Spinal cord (tissue), 10 donors: ENCODE data around the gene PITPNM3. TPM values are rescaled to one million over a fixed set of nuclear protein-coding genes. Genes with fewer than 3 reads are reported as not detected.

Source experiments
- DNase-seq, 6 donors: peaks; one replicate each; pipeline versions ENCODE4 v3.0.0 to v3.0.0-alpha.2; 2013 to 2015; ENCODE audit warnings: low spot score in 6 of 6, low read depth in 4 of 6
- H3K27ac ChIP-seq: one replicate; pipeline ENCODE4 v1.5.1; 2013; ENCODE audit warnings: low read depth, low read length, control low read depth
- H3K27me3 ChIP-seq: one replicate; pipeline ENCODE4 v1.6.1; 2013; ENCODE audit warnings: low read length; ENCODE audit not compliant: control insufficient read depth, insufficient read depth
- H3K36me3 ChIP-seq: one replicate; pipeline ENCODE4 v1.6.1; 2013; ENCODE audit warnings: low read length; ENCODE audit not compliant: control insufficient read depth, insufficient read depth
- H3K4me1 ChIP-seq: one replicate; pipeline ENCODE4 v1.6.1; 2013; ENCODE audit warnings: low read length; ENCODE audit not compliant: control insufficient read depth, insufficient read depth
- H3K4me3 ChIP-seq: one replicate; pipeline ENCODE4 v1.5.1; 2013; ENCODE audit warnings: low read depth, low read length, control low read depth
- H3K9me3 ChIP-seq: one replicate; pipeline ENCODE4 v1.6.1; 2013; ENCODE audit warnings: low read length; ENCODE audit not compliant: control insufficient read depth, insufficient read depth
- WGBS: methylation state at CpG from one replicate; pipeline ENCODE4 v1.1.5; 2013; ENCODE audit warnings: missing lambda C conversion rate; ENCODE audit not compliant: insufficient coverage; 5-methylcytosine and 5-hydroxymethylcytosine counted together
- polyA plus RNA-seq, 2 donors: library from polyadenylated mRNA; unstranded; fragments of 120-200 nt; gene quantifications; one replicate each; pipeline ENCODE4 v1.2.1, GENCODE V29; 2013; ENCODE audit not compliant: insufficient read length in 2 of 2
- total RNA-seq, 2 donors: library from RNA; depleted of rRNA in 1 of 2; stranded (reverse); fragments of 120-200 nt in 1 of 2; fragments of >200 nt in 1 of 2; gene quantifications; one replicate each; pipeline versions ENCODE4 v1.2.3 to v1.2.4, GENCODE V29; 2013 to 2014
- donor health status: healthy.

The PITPNM3 gene
- total and polyA plus RNA-seq, 4 donors = 7.3 to 21.6 (median 16.8) TPM

DNA sequence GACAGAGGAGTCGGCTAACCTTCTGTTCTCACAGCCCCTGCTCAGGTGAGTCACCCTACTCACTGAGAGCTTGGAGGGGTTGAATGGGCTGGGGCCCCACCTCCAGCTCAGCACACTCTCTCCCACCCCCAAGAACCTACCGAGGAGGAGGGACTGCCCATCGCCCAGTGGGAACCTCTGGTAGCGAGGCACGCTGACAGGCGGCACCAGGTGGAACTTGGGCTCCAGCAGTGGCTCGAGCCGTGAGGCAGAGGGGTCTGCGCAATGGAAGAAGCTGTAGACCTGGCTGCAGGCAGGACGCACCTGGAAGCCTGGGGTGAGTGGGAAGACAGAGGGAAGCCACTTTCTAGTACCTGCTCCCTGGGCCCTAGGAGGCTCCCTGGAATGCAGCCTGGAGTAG is 83.8 kb downstream of the PITPNM3 start:
- peaks cover 65% of the 10 kb centered on the region for H3K36me3 ChIP-seq
- H3K27me3 ChIP-seq = no peaks in the 10 kb centered on the region
- H3K9me3 ChIP-seq = no peaks in the 10 kb centered on the region
- no peak for DNase-seq
- H3K27ac ChIP-seq = no peak overlapping the region
- WGBS = 94% methylated on average over 8 of the region's 10 CpGs
- no peak overlapping the region for H3K4me3 ChIP-seq
- peaks cover 23% of the 10 kb centered on the region for H3K4me1 ChIP-seq

DNA sequence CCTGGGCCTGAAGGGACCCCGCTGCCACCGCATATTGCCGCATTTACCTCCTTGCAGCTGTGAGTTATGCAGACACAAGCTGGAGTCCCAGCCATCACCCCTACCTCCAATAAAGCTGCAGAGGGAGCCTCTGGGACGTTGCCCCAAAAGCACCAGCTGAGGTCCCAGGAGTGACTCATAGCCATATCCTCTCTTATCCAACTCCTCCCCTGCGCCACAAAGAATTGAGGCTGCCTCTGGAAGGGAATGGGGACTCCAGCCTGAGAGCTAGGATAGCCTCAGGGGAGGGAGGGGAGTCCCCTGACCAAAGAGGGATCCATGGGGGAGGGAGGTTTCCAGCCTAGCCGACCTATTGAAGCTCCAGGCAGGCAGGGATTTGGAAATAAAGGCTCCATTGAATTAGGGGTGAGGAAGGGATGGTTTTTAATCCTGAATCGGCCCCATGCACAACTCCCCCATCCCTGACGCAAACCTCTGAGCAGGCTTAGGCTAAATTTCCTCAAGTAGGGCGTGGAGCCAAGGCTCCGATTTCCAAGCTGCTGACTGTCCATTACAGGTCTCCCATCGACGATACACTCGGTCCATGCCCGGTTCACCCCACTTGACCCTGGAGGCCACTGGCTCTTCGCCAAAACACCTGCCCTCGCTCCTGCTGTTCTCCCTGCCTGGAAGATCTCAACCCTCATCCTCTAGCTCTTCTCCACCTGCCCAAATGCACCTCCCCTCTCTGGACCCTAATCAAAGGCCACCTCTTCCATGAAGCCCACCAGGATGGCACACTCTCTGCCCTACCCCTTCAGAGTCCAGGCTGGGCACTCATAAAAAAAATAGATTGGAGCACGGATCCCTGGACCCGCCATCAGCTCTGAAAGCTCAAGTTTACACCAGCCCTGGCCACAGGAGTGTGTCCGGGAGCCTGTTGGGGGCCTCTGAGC is 84.6 kb downstream of the PITPNM3 start:
- Histone ChIP-seq H3K4me3 (no peak overlapping the region), H3K9me3 (no peaks in the 10 kb centered on the region), H3K4me1 (peaks cover 23% of the 10 kb centered on the region), H3K36me3 (peaks cover 61% of the 10 kb centered on the region), H3K27me3 (no peaks in the 10 kb centered on the region), H3K27ac (no peak overlapping the region)
- DNase-seq = no peak
- WGBS = 78% methylated on average over 14 of the region's 19 CpGs

DNA sequence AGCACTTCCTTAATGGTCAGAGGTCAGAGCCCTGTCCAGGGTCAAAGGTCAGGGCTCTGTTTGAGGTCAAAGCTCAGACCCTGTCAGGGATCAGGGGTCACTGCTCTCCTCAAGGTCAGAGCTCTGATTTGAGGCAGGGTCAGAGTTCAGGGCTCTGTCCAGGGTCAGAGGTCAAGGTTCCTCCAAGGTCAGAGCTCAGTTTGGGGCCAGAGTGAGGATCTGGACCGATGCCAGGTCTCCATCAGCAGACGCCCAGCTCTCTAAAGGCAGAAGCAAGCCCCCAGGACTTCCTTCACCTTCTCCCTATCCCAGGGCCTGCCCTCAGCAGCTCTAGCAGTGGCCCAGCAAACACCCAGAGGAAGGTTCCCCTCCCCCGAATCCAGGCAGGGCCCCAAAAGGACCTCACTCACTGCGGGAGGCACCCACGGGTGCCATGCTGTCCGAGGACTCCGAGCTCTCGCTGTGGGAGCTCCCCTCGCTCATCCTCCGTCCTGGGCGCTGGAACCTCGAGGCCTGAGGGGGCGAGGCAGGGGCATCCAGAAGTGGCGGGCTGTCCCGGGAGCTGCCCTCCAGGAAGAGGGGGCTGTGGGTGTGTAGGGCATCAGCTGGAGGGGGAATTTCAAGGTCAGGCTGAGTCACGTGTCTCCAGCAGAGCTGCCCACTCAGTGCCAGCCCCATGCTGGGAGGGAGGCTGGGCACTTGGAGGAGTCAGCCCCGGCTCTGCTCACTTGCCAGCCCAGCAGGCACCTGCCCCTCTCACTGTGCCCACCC is 85.4 kb downstream of the PITPNM3 start:
- Histone ChIP-seq H3K36me3 (peaks cover 60% of the 10 kb centered on the region), H3K9me3 (no peaks in the 10 kb centered on the region), H3K4me3 (no peak overlapping the region), H3K27ac (no peak overlapping the region), H3K27me3 (no peaks in the 10 kb centered on the region), H3K4me1 (peaks cover 23% of the 10 kb centered on the region)
- 80% methylated on average over 17 of the region's 17 CpGs for WGBS
- DNase-seq = no peak

DNA sequence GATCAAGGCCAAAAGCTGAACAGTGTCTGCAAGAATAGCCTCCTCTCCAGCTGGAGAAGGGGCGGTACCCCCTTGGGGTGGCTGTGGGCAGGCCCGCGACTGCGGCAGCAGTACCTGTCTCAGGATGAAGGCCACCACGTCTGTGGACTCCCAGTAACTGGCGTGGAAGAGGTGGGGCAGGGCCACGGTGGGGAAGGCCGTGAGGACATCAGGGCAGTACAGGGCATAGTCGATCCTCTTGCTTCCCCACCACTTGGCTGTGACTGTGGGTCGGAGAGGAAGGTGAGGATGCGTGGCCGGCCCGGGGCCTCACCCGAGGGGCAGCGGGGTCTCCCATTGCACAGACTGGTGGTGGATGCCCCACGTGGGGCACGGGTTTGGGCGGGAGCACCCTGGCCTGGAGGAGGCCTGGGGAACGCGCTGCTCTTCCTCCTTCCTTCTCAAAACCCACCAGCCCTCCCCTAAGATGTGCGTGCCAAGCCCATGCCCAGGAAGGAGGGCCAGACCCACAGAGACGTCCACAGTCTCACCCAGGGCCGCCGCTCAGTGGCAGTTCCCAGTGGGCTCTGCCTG is 86.1 kb downstream of the PITPNM3 start:
- Histone ChIP-seq H3K4me1 (peaks cover 23% of the 10 kb centered on the region), H3K36me3 (peaks cover 60% of the 10 kb centered on the region), H3K27ac (no peak overlapping the region), H3K4me3 (no peak overlapping the region), H3K9me3 (no peaks in the 10 kb centered on the region), H3K27me3 (no peaks in the 10 kb centered on the region)
- 92% methylated on average over 23 of the region's 24 CpGs for WGBS
- DNase-seq = no peak

DNA sequence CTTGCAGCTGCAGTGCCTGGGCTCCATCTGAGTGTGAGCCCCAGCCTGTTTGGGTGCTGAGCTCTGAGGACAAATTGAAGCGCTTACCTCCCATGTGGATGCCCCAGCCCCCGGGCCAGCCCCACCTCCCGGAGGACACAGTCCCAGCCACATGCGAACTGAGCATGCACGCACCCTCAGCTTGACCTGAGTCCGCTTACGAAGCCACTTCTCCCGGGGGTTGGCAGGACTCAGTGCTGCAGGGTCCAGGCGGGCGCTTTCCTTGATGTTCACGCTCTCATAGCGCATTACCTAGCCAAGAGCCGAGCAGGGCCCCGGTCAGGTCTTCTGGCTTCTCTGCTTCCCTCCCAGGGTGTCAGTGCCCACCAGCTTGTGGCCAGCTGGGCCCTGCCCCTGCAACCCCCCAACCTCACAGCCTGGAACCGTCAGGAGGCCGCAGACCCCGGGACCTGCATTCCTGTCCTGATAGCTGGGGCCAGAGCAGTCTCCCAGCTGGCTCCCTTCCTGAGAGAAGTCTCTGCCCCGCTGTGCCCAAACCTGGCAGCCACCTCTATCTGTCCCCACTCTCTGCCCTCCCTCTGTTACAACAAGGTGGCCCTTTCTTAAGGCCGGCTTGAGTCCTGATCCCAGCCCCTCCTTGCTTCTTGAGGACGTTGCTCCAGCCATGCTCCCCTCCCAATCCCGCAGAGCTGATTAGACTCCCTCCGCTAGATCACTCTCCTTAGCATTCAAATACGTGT is 88.1 kb downstream of the PITPNM3 start:
- DNase-seq = no peak
- no peak overlapping the region for H3K27ac ChIP-seq
- H3K9me3 ChIP-seq = no peaks in the 10 kb centered on the region
- peaks cover 19% of the 10 kb centered on the region for H3K4me1 ChIP-seq
- 83% methylated on average over 23 of the region's 23 CpGs for WGBS
- peaks cover 63% of the 10 kb centered on the region for H3K36me3 ChIP-seq
- H3K4me3 ChIP-seq = no peak overlapping the region
- H3K27me3 ChIP-seq = no peaks in the 10 kb centered on the region

DNA sequence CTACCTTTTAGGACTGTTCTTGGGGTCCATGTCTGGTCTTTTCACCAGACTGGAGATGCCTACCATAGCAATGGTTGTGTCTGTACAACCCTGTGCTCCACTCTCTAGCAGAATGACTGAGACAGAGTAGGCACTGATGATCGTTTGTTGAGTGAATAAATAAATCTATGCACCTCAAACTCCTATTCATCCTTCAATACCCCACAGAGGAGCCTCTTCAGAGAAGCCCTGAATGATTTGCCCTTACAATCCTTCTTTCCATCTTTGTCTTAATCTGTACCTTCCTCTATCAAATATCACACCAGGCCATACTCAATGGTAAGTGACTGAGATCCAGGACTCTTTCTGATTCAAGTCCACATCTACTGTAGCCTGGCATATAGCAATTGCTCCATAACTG is 88.8 kb downstream of the PITPNM3 start:
- Histone ChIP-seq H3K4me3 (no peak overlapping the region), H3K36me3 (peaks cover 65% of the 10 kb centered on the region), H3K4me1 (peaks cover 12% of the 10 kb centered on the region), H3K9me3 (no peaks in the 10 kb centered on the region), H3K27ac (no peak overlapping the region), H3K27me3 (no peaks in the 10 kb centered on the region)
- DNase-seq = no peak
- no CpG with 5 or more reads among the region's 1 CpG for WGBS

DNA sequence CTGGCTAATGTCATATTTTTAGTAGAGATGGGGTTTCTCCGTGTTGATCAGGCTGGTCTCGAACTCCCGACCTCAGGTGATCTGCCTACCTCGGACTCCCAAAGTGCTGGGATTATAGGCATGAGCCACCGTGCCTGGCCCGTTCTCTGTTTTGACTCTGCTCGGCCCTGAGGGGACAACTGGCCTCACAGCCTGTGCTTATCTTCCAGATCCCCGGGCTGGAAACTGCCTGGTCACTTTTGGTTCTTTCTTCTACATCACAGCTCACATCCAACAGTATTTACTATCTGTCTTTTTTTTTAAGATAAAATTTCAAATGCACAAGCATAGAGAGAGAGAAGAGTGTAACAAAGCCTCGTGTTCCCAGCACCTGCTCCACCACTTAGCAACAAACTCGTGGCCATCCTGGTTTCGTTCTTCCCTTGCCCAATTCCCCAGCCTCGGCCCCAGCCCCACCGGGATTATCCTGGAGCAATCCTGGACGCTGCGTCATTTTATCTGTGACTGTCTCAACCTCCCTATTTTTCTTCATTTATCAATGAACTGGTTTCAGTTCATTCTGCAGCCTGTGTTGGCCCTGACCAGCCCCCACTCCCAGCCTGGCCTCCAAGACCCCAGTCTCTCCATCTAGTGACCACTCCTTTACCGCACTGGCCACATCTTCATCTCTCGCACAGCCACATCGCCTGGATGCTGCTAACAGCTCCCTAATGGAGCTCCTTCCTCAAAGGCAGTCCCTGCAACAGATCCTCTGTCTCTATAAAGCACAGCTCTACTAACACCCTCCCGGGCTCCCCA is 91.0 kb downstream of the PITPNM3 start:
- H3K9me3 ChIP-seq = no peaks in the 10 kb centered on the region
- peaks cover 59% of the 10 kb centered on the region for H3K36me3 ChIP-seq
- no peak for DNase-seq
- no peaks in the 10 kb centered on the region for H3K4me1 ChIP-seq
- H3K27ac ChIP-seq = no peak overlapping the region
- WGBS = 86% methylated on average over 18 of the region's 19 CpGs
- no peaks in the 10 kb centered on the region for H3K27me3 ChIP-seq
- H3K4me3 ChIP-seq = no peak overlapping the region

DNA sequence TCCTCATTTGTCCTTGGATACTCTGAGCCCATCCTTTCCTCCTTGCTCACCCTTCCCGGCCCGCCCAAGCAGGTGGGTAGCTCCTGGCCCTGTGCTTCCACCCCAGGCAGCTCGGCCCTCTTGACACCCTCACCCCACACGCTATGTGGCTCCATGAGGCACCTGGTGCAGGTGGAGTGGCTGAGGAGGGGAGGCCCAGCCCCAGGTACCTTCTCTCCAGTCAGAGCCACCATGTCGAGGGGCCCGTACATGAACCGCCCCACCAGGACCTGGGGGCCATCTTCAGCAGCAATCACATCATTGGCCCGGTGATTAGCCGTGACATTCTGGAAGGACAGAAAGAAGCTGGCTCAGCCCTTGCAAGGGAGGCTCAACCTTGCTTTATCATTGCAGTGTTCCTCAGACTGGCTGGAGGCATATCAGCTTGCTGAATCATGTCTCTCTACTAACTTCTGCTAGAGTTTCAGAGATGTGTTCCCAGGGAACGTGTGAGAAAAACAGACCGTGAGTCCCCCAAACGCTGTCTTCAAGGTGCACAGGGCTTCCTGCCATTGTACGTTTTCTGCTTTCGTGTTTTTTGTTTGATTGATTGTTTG is 91.8 kb downstream of the PITPNM3 start:
- no peak overlapping the region for H3K4me3 ChIP-seq
- peaks cover 50% of the 10 kb centered on the region for H3K36me3 ChIP-seq
- 91% methylated on average over 13 of the region's 14 CpGs for WGBS
- no peaks in the 10 kb centered on the region for H3K9me3 ChIP-seq
- DNase-seq = no peak
- no peaks in the 10 kb centered on the region for H3K27me3 ChIP-seq
- H3K27ac ChIP-seq = no peak overlapping the region
- no peaks in the 10 kb centered on the region for H3K4me1 ChIP-seq
